ENCODE data around the gene COQ10A. TPM values are rescaled to one million over a fixed set of nuclear protein-coding genes. Genes with fewer than 3 reads are reported as not detected.

Gene COQ10A
- total and polyA plus RNA-seq, 5 donors from 2014 or later, result 8.1 to 23.7 (median 11.2) TPM

DNA sequence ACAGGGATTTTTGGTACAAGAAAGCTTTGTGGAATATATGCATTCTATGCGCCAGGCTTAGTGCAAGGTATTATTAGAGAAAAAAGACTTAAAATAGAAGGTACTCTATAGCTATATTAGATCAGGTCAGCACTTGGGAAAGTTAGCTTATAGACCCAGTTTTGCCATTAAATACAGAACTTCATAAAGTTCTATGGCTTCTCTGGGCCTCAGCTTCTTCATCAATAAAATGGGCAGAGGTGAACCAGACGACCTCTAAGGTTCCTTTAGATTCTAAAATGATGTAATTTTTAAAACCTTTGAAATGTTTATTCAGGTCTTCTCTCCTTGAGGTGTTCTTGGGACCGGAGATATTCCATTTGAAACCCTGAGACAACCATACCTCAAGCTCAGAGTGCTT is 42.0 kb downstream of the COQ10A start:
- no peaks in the 10 kb centered on the region for H3K9me3 Mint-ChIP-seq
- no peaks in the 10 kb centered on the region for H3K27me3 Mint-ChIP-seq
- H3K27ac ChIP-seq (ENCODE audit: insufficient read depth, low read length, poor library complexity, severe bottlenecking), result no peak overlapping the region
- DNase-seq (no peak), ATAC-seq (ENCODE audit: low read depth in 2 of 2) (no peak)
- H3K4me1 ChIP-seq (ENCODE audit: control insufficient read depth, insufficient read depth, low read length, poor library complexity, severe bottlenecking), result no peaks in the 10 kb centered on the region
- no peaks in the 10 kb centered on the region for H3K9me3 ChIP-seq (ENCODE audit: control insufficient read depth in 2 of 2, low read length in 2 of 2)
- H3K4me3 ChIP-seq (ENCODE audit: low read depth, low read length), result no peak overlapping the region
- no peaks in the 10 kb centered on the region for H3K27me3 ChIP-seq (ENCODE audit: control insufficient read depth, insufficient read depth, low read length)
- H3K27ac Mint-ChIP-seq, result no peak overlapping the region
- peak overlapping the region in 2 of 4 donors; percentile 35 to 54 for H3K4me3 Mint-ChIP-seq
- no peaks in the 10 kb centered on the region for H3K4me1 Mint-ChIP-seq
- peaks cover 9% of the 10 kb centered on the region for H3K36me3 Mint-ChIP-seq
- peaks cover 26% of the 10 kb centered on the region for H3K36me3 ChIP-seq (ENCODE audit: control insufficient read depth, insufficient read depth, low read length)

DNA sequence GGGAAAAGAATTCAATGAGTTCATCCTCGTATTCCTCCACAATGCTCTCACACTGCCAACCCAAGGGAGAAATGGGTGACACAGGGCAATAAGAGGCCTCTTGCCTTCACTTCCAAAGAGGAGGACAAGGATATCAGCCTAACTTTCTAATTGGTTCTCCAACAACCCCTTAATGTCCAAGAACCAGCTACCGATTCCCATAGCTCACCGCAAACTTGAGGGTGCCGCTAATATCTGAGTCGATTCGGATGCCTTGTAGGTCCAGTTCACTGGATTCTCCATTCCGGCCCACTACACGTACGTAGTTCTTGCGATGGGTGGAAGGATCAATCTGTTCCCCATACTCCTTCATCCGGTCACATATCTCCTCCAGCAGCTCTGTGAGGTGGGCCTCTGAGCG is 44.3 kb downstream of the COQ10A start:
- Mint-ChIP-seq H3K27ac (no peak overlapping the region), H3K4me3 (no peak overlapping the region), H3K4me1 (peaks cover 4 to 18% (median 5%) of the 10 kb centered on the region in 4 donors), H3K9me3 (no peaks in the 10 kb centered on the region), H3K27me3 (no peaks in the 10 kb centered on the region), H3K36me3 (peaks cover 14% of the 10 kb centered on the region)
- Histone ChIP-seq H3K9me3 (ENCODE audit: control insufficient read depth in 2 of 2, low read length in 2 of 2) (no peaks in the 10 kb centered on the region), H3K27me3 (ENCODE audit: control insufficient read depth, insufficient read depth, low read length) (no peaks in the 10 kb centered on the region), H3K4me1 (ENCODE audit: control insufficient read depth, insufficient read depth, low read length, poor library complexity, severe bottlenecking) (peaks cover 10% of the 10 kb centered on the region), H3K27ac (ENCODE audit: insufficient read depth, low read length, poor library complexity, severe bottlenecking) (no peak overlapping the region), H3K36me3 (ENCODE audit: control insufficient read depth, insufficient read depth, low read length) (peaks cover 29% of the 10 kb centered on the region), H3K4me3 (ENCODE audit: low read depth, low read length) (no peak overlapping the region)
- ATAC-seq (ENCODE audit: low read depth in 2 of 2) (no peak), DNase-seq (no peak)

DNA sequence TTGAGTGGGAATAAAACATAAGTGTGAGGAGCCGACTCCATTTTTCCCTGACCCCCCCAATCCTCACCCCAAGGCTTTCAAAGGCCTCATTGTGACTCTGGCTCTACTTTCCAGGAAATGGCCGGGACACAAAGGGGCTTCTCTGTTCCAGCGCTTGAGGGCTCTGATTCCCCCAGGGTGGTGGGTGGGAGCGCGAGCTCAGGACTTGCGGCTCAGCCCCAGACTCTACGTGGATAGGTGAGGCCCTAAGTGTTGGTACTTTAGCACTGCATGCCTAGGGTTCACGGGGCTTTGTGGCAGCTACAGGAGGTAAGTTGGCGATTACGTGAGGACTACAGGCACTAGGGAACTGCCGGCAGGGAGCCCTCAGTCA is 48.5 kb downstream of the COQ10A start:
- peak overlapping the region in 2 of 3 donors; percentile 99 for H3K27ac Mint-ChIP-seq
- Histone ChIP-seq H3K4me1 (ENCODE audit: control insufficient read depth, insufficient read depth, low read length, poor library complexity, severe bottlenecking) (peaks cover 14% of the 10 kb centered on the region), H3K27me3 (ENCODE audit: control insufficient read depth, insufficient read depth, low read length) (no peaks in the 10 kb centered on the region), H3K4me3 (ENCODE audit: low read depth, low read length) (peak overlapping the region; percentile 82), H3K27ac (ENCODE audit: insufficient read depth, low read length, poor library complexity, severe bottlenecking) (peak overlapping the region; percentile 93), H3K9me3 (ENCODE audit: control insufficient read depth in 2 of 2, low read length in 2 of 2) (no peaks in the 10 kb centered on the region), H3K36me3 (ENCODE audit: control insufficient read depth, insufficient read depth, low read length) (peaks cover 14% of the 10 kb centered on the region)
- no peaks in the 10 kb centered on the region for H3K27me3 Mint-ChIP-seq
- peaks cover 17% of the 10 kb centered on the region for H3K36me3 Mint-ChIP-seq
- H3K4me1 Mint-ChIP-seq, result peaks cover 4 to 24% (median 8%) of the 10 kb centered on the region in 4 donors
- no peak for DNase-seq
- peak overlapping the region; percentile 98 to 100 (median 98) for H3K4me3 Mint-ChIP-seq
- H3K9me3 Mint-ChIP-seq, result no peaks in the 10 kb centered on the region
- ATAC-seq (ENCODE audit: low read depth in 2 of 2), result no peak

DNA sequence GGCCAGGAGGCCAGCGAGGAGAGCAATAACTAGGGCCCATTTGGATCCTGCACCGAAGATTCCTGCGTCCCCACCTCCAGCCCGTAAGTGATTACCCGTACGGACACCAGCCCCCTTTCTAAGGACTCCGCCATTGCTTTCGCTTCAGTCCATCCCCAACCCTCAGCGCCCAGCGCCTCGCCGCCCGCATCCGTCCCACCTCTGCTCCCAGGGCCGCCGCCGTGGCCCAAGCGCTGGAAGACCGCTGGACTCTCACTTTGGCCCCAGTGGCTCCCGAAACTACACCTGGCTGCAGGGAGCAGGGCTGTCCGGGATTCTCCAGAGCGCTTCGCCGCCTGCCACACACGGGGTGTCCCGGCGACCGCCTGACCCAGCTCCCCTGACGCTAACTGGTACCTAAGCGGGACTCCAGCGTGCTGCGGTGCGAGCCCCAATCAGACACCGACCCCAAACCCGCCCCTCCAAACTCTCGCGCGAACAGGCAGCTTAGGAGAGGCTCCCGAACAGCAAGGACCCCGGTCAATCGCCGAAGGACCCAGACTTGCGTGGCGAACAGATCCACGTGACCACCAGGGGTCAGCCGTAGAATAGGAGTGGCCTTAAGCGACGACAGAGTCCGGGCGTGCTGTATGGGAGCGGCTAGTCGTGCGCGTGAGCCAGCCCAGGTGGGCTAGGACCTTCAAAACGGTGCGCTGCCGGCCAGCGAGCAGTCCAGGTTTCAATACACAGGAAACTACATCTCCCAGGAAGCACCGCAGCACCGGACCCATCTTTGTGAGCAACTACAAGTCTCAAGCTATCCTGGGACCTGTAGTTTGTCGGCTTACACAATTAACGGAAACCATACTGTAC is 49.1 kb downstream of the COQ10A start, which contains the start of gene CNPY2:
Gene CNPY2 (minus strand): TSS at position 367 of the 852 bp plus-strand sequence. CDS start 771 bp downstream, outside the sequence.
- Histone ChIP-seq H3K4me1 (ENCODE audit: control insufficient read depth, insufficient read depth, low read length, poor library complexity, severe bottlenecking) (peaks cover 14% of the 10 kb centered on the region), H3K27me3 (ENCODE audit: control insufficient read depth, insufficient read depth, low read length) (no peaks in the 10 kb centered on the region), H3K36me3 (ENCODE audit: control insufficient read depth, insufficient read depth, low read length) (peaks cover 14% of the 10 kb centered on the region), H3K27ac (ENCODE audit: insufficient read depth, low read length, poor library complexity, severe bottlenecking) (peak within 1 kb of the TSS; percentile 93), H3K4me3 (ENCODE audit: low read depth, low read length) (peak within 1 kb of the TSS; percentile 82), H3K9me3 (ENCODE audit: control insufficient read depth in 2 of 2, low read length in 2 of 2) (no peaks in the 10 kb centered on the region)
- H3K27me3 Mint-ChIP-seq, result no peaks in the 10 kb centered on the region
- ATAC-seq (ENCODE audit: low read depth in 2 of 2) (peak; percentile 92 to 94), DNase-seq (peak; percentile 95 to 98 (median 95))
- H3K4me1 Mint-ChIP-seq, result peaks cover 4 to 24% (median 8%) of the 10 kb centered on the region in 4 donors
- H3K4me3 Mint-ChIP-seq, result peak within 1 kb of the TSS; percentile 98 to 100 (median 98)
- peak within 1 kb of the TSS; percentile 98 to 99 (median 99) for H3K27ac Mint-ChIP-seq
- H3K9me3 Mint-ChIP-seq, result no peaks in the 10 kb centered on the region
- H3K36me3 Mint-ChIP-seq, result peaks cover 17% of the 10 kb centered on the region

DNA sequence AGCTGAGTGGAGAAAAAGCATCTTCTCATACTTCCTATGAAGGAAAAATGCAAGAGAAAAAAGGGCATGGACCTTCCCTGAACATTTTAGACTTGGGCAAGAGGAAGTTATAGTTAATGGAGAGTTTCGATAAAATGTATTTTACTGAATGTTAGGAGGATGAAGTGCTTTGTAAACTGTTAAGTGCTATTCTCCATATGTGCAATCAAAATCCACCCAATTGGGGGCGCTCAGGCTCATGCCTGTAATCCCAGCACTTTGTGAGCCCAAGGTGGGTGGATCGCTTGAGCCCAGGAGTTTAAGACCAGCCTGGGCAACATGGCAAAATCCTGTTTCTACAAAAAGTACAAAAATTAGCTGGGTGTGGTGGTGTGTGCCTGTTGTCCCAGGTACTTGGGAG is 50.9 kb downstream of the COQ10A start:
- Histone ChIP-seq H3K9me3 (ENCODE audit: control insufficient read depth in 2 of 2, low read length in 2 of 2) (no peaks in the 10 kb centered on the region), H3K27me3 (ENCODE audit: control insufficient read depth, insufficient read depth, low read length) (no peaks in the 10 kb centered on the region), H3K4me1 (ENCODE audit: control insufficient read depth, insufficient read depth, low read length, poor library complexity, severe bottlenecking) (peaks cover 14% of the 10 kb centered on the region), H3K27ac (ENCODE audit: insufficient read depth, low read length, poor library complexity, severe bottlenecking) (no peak overlapping the region), H3K36me3 (ENCODE audit: control insufficient read depth, insufficient read depth, low read length) (peaks cover 14% of the 10 kb centered on the region), H3K4me3 (ENCODE audit: low read depth, low read length) (no peak overlapping the region)
- Mint-ChIP-seq H3K36me3 (peaks cover 25% of the 10 kb centered on the region), H3K27me3 (no peaks in the 10 kb centered on the region), H3K4me3 (peak overlapping the region in 1 of 4 donors; percentile 25), H3K27ac (no peak overlapping the region), H3K4me1 (peaks cover 4 to 24% (median 8%) of the 10 kb centered on the region in 4 donors), H3K9me3 (no peaks in the 10 kb centered on the region)
- no peak for ATAC-seq (ENCODE audit: low read depth in 2 of 2)
- DNase-seq, result no peak

Other genes starting within 250 kb of the COQ10A start
- 22.3 TPM for gene IKZF4, start 245.9 kb upstream of the COQ10A start, total RNA-seq
- gene IKZF4, start 245.9 kb upstream of the COQ10A start, polyA plus RNA-seq, result 1 to 10 TPM; 5.8 to 8.1 (median 6.4) TPM
- 26.3 TPM for gene RPS26, start 225.0 kb upstream of the COQ10A start, total RNA-seq
- gene RPS26, start 225.0 kb upstream of the COQ10A start, polyA plus RNA-seq, result 1,000 to 10,000 TPM in 1 of 4 donors, 100 to 1,000 TPM in 3; 288 to 1,151 (median 836) TPM
- 0.69 TPM for gene ERBB3, start 186.8 kb upstream of the COQ10A start, total RNA-seq
- gene ERBB3, start 186.8 kb upstream of the COQ10A start, polyA plus RNA-seq, result under 1 TPM; 0.14 to 1.00 (median 0.56) TPM
- 63.8 TPM for gene PA2G4, start 162.4 kb upstream of the COQ10A start, total RNA-seq
- gene PA2G4, start 162.4 kb upstream of the COQ10A start, polyA plus RNA-seq, result 100 to 1,000 TPM; 193 to 203 (median 196) TPM
- gene RPL41, start 150.3 kb upstream of the COQ10A start, total RNA-seq, result 4,134 TPM
- gene RPL41, start 150.3 kb upstream of the COQ10A start, polyA plus RNA-seq, result 1,000 to 10,000 TPM; 7,544 to 9,760 (median 8,849) TPM
- gene ZC3H10, start 148.7 kb upstream of the COQ10A start, total RNA-seq, result 11.0 TPM
- gene ZC3H10, start 148.7 kb upstream of the COQ10A start, polyA plus RNA-seq, result 1 to 10 TPM; 1.7 to 3.7 (median 2.9) TPM
- gene ESYT1, start 138.7 kb upstream of the COQ10A start, total RNA-seq, result 190 TPM
- 100 to 1,000 TPM; 249 to 395 (median 333) TPM for gene ESYT1, start 138.7 kb upstream of the COQ10A start, polyA plus RNA-seq
- 8.8 TPM for gene MYL6B, start 114.4 kb upstream of the COQ10A start, total RNA-seq
- 10 to 100 TPM in 3 of 4 donors, 1 to 10 TPM in 1; 9.9 to 18.4 (median 11.3) TPM for gene MYL6B, start 114.4 kb upstream of the COQ10A start, polyA plus RNA-seq
- 933 TPM for gene MYL6, start 108.6 kb upstream of the COQ10A start, total RNA-seq
- gene MYL6, start 108.6 kb upstream of the COQ10A start, polyA plus RNA-seq, result 1,000 to 10,000 TPM; 2,559 to 3,471 (median 2,992) TPM
- gene SMARCC2, start 77.5 kb upstream of the COQ10A start, total RNA-seq, result 153 TPM
- 10 to 100 TPM; 46.3 to 64.1 (median 54.1) TPM for gene SMARCC2, start 77.5 kb upstream of the COQ10A start, polyA plus RNA-seq
- gene RNF41, start 45.0 kb upstream of the COQ10A start, total RNA-seq, result 33.7 TPM
- 10 to 100 TPM; 39.2 to 45.8 (median 45.1) TPM for gene RNF41, start 45.0 kb upstream of the COQ10A start, polyA plus RNA-seq
- gene NABP2, start 42.6 kb upstream of the COQ10A start, total RNA-seq, result 16.9 TPM
- 1 to 10 TPM; 4.1 to 6.8 (median 5.0) TPM for gene NABP2, start 42.6 kb upstream of the COQ10A start, polyA plus RNA-seq
- 2.0 TPM for gene SLC39A5, start 36.9 kb upstream of the COQ10A start, total RNA-seq
- gene SLC39A5, start 36.9 kb upstream of the COQ10A start, polyA plus RNA-seq, result not detected
- 40.1 TPM for gene ANKRD52, start 8.6 kb upstream of the COQ10A start, total RNA-seq
- 1 to 10 TPM; 5.0 to 7.5 (median 6.4) TPM for gene ANKRD52, start 8.6 kb upstream of the COQ10A start, polyA plus RNA-seq
- 173 TPM for gene CS, start 33.4 kb downstream of the COQ10A start, total RNA-seq
- 10 to 100 TPM; 69.3 to 85.8 (median 74.3) TPM for gene CS, start 33.4 kb downstream of the COQ10A start, polyA plus RNA-seq
- gene CNPY2, start 49.0 kb downstream of the COQ10A start, total RNA-seq, result 47.6 TPM
- 100 to 1,000 TPM; 139 to 166 (median 156) TPM for gene CNPY2, start 49.0 kb downstream of the COQ10A start, polyA plus RNA-seq
- gene PAN2, start 67.1 kb downstream of the COQ10A start, total RNA-seq, result 83.5 TPM
- gene PAN2, start 67.1 kb downstream of the COQ10A start, polyA plus RNA-seq, result 10 to 100 TPM in 1 of 4 donors, 1 to 10 TPM in 3; 4.5 to 10.6 (median 7.3) TPM
- 27.1 TPM for gene IL23A, start 71.9 kb downstream of the COQ10A start, total RNA-seq
- gene IL23A, start 71.9 kb downstream of the COQ10A start, polyA plus RNA-seq, result 10 to 100 TPM; 12.2 to 18.8 (median 16.8) TPM
- 190 TPM for gene STAT2, start 93.2 kb downstream of the COQ10A start, total RNA-seq
- gene STAT2, start 93.2 kb downstream of the COQ10A start, polyA plus RNA-seq, result 10 to 100 TPM; 67.9 to 92.5 (median 79.8) TPM
- gene APOF, start 95.9 kb downstream of the COQ10A start, total RNA-seq, result not detected
- gene APOF, start 95.9 kb downstream of the COQ10A start, polyA plus RNA-seq, result not detected
- 7.3 TPM for gene TIMELESS, start 182.5 kb downstream of the COQ10A start, total RNA-seq
- 1 to 10 TPM; 2.8 to 6.3 (median 4.6) TPM for gene TIMELESS, start 182.5 kb downstream of the COQ10A start, polyA plus RNA-seq
- gene MIP, start 187.7 kb downstream of the COQ10A start, total RNA-seq, result not detected
- under 1 TPM in 3 of 4 donors, not detected in 1; 0.07 to 0.24 (median 0.09) TPM for gene MIP, start 187.7 kb downstream of the COQ10A start, polyA plus RNA-seq
- 5.3 TPM for gene SPRYD4, start 201.6 kb downstream of the COQ10A start, total RNA-seq
- 1 to 10 TPM in 3 of 4 donors, under 1 TPM in 1; 0.64 to 2.0 (median 1.5) TPM for gene SPRYD4, start 201.6 kb downstream of the COQ10A start, polyA plus RNA-seq
- gene GLS2, start 221.2 kb downstream of the COQ10A start, total RNA-seq, result 1.3 TPM
- gene GLS2, start 221.2 kb downstream of the COQ10A start, polyA plus RNA-seq, result 1 to 10 TPM in 2 of 4 donors, under 1 TPM in 2; 0.64 to 3.9 (median 2.3) TPM

Data from CD4-positive, CD25-positive, alpha-beta regulatory T cell (primary cell).